ENCODE measurements around the gene FGF18. TPM values are rescaled to one million over a fixed set of nuclear protein-coding genes. Genes with fewer than 3 reads are reported as not detected.

FGF18 gene
- total and polyA plus RNA-seq, 10 of the 15 experiments (the other 5 are each of a cell fraction or from before 2014, with no cell fraction given), result 0.03 to 0.10 (median 0.06) TPM; not detected in 5

- H3K27ac ChIP-seq (ENCODE audit: control insufficient read depth, insufficient read depth), result no peak overlapping the region
- CTCF ChIA-PET, result no interaction called here
- intact Hi-C loops (cut with micrococcal nuclease; ENCODE audit: unreplicated experiment), result no loop called here
- no peak for ATAC-seq
- whole genome bisulfite sequencing (ENCODE audit: insufficient coverage, insufficient replicate concordance, low lambda C conversion rate, missing lambda C conversion rate), result 57% methylated on average over 20 of the region's 20 CpGs
- H3K36me3 ChIP-seq (ENCODE audit: control insufficient read depth in 2 of 2, insufficient read depth in 2 of 2, low read length in 1 of 2), result no peaks in the 10 kb centered on the region
- RAD21 ChIA-PET (ENCODE audit: unreplicated experiment), result no interaction called here
- in situ Hi-C loops (cut with MboI), result no loop called here
- H3K79me2 ChIP-seq (ENCODE audit: control insufficient read depth, insufficient read depth, low read length), result no peaks in the 10 kb centered on the region
- POLR2A ChIA-PET, result no interaction called here
- DNase-seq (ENCODE audit: low read depth, low spot score), result no peak
- FAIRE-seq, result no peak
- H3K9ac ChIP-seq (ENCODE audit: control insufficient read depth, insufficient read depth, low read length), result no peak overlapping the region
- BruUV-seq (replicated peaks), result no TSS peak
- H3K4me1 ChIP-seq (ENCODE audit: control insufficient read depth, insufficient read depth, low read length), result no peaks in the 10 kb centered on the region
- no peaks in the 10 kb centered on the region; a peak in 1 of 4 replicates for H3K27me3 ChIP-seq (replicated peaks in 1 of 2; ENCODE audit: control insufficient read depth in 2 of 2, insufficient read depth in 2 of 2, low read length in 1 of 2)
- no peak overlapping the region for H3K4me3 ChIP-seq
- no peak overlapping the region for H2AFZ ChIP-seq (ENCODE audit: control insufficient read depth, low read depth, low read length)
- no peak overlapping the region for H3K4me2 ChIP-seq (ENCODE audit: control insufficient read depth, insufficient read depth)
- H4K20me1 ChIP-seq (ENCODE audit: control insufficient read depth, insufficient read depth), result no peaks in the 10 kb centered on the region
- no peaks in the 10 kb centered on the region for H3K9me3 ChIP-seq (replicated peaks; ENCODE audit: control insufficient read depth, insufficient read depth, low read length)
- no peak for TF ChIP-seq LARP7 (IDR thresholded peaks at IDR 0.05)
- SMC1A ChIA-PET (ENCODE audit: uncharacterized antibody, unreplicated experiment), result no interaction called here
These were observed 16.5 kb downstream of the FGF18 start for GRCh38 chr5:171435908-171436307.

- ChIA-PET CTCF (no interaction called here), RAD21 (ENCODE audit: unreplicated experiment) (no interaction called here), SMC1A (ENCODE audit: uncharacterized antibody, unreplicated experiment) (no interaction called here), POLR2A (no interaction called here)
- 70% methylated on average over 13 of the region's 13 CpGs for WGBS (ENCODE audit: insufficient coverage, insufficient replicate concordance, low lambda C conversion rate, missing lambda C conversion rate)
- no peak overlapping the region for H3K4me2 ChIP-seq (ENCODE audit: control insufficient read depth, insufficient read depth)
- H3K4me3 ChIP-seq, result no peak overlapping the region
- in situ Hi-C loops (cut with MboI), result no loop called here
- no peaks in the 10 kb centered on the region for H3K4me1 ChIP-seq (ENCODE audit: control insufficient read depth, insufficient read depth, low read length)
- DNase-seq (ENCODE audit: low read depth, low spot score) (no peak), ATAC-seq (no peak), FAIRE-seq (no peak)
- no peaks in the 10 kb centered on the region for H4K20me1 ChIP-seq (ENCODE audit: control insufficient read depth, insufficient read depth)
- no peaks in the 10 kb centered on the region; a peak in 2 of 4 replicates for H3K27me3 ChIP-seq (replicated peaks in 1 of 2; ENCODE audit: control insufficient read depth in 2 of 2, insufficient read depth in 2 of 2, low read length in 1 of 2)
- no peaks in the 10 kb centered on the region for H3K9me3 ChIP-seq (replicated peaks; ENCODE audit: control insufficient read depth, insufficient read depth, low read length)
- no peaks in the 10 kb centered on the region for H3K36me3 ChIP-seq (ENCODE audit: control insufficient read depth in 2 of 2, insufficient read depth in 2 of 2, low read length in 1 of 2)
- H3K27ac ChIP-seq (ENCODE audit: control insufficient read depth, insufficient read depth), result no peak overlapping the region
- H3K9ac ChIP-seq (ENCODE audit: control insufficient read depth, insufficient read depth, low read length), result no peak overlapping the region
- TF ChIP-seq POU2F2 (IDR thresholded peaks at IDR 0.05; ENCODE audit: borderline replicate concordance, low read depth, low read length) (no peak), ESRRA (IDR thresholded peaks at IDR 0.05; ENCODE audit: low read length) (no peak), TARDBP (IDR thresholded peaks at IDR 0.05; ENCODE audit: borderline replicate concordance) (no peak), SREBF2 (IDR thresholded peaks at IDR 0.05; ENCODE audit: low read length) (no peak), WRNIP1 (IDR thresholded peaks at IDR 0.05; ENCODE audit: borderline replicate concordance, low read depth, low read length) (no peak), SKIL (IDR thresholded peaks at IDR 0.05; ENCODE audit: low read depth, poor library complexity, severe bottlenecking) (no peak), ZBTB40 (IDR thresholded peaks at IDR 0.05; ENCODE audit: borderline replicate concordance) (no peak)
- no peaks in the 10 kb centered on the region for H3K79me2 ChIP-seq (ENCODE audit: control insufficient read depth, insufficient read depth, low read length)
- no peak overlapping the region for H2AFZ ChIP-seq (ENCODE audit: control insufficient read depth, low read depth, low read length)
- no TSS peak for BruUV-seq (replicated peaks)
- intact Hi-C loops (cut with micrococcal nuclease; ENCODE audit: unreplicated experiment), result no loop called here
These were observed 17.4 kb downstream of the FGF18 start for GRCh38 chr5:171436804-171437285.
